Omental fat pad (tissue), 4 donors: ENCODE results near the gene TPCN2. TPM values are rescaled to one million over a fixed set of nuclear protein-coding genes. Genes with fewer than 3 reads are reported as not detected.

Experiments used
- ATAC-seq: fragments of 150-250 bp; one replicate; pipeline ENCODE4 v1.9.1; 2016; ENCODE audit warnings: mild to moderate bottlenecking, moderate library complexity; ENCODE audit not compliant: low FRiP score
- DNase-seq: peaks from one replicate; pipeline ENCODE4 v3.0.0-alpha.2; 2019; ENCODE audit warnings: low spot score
- total RNA-seq, 4 donors: library from RNA; depleted of rRNA; stranded (reverse); fragments of >200 nt; gene quantifications; one replicate each; pipeline ENCODE4 v1.1.0, GENCODE V29; 2016
- TF ChIP-seq, protein P1 (sequence below), 3 donors: fragments of 450-650 bp; IDR thresholded peaks; one replicate each; pipeline ENCODE4 v1.5.1; 2016 to 2017; ENCODE audit warnings: antibody characterized with exemption in 3 of 3, mild to moderate bottlenecking in 3 of 3, moderate library complexity in 2 of 3

Gene TPCN2
- total RNA-seq, 4 donors from 2014 or later, result 11.8 to 23.3 (median 15.4) TPM

DNA sequence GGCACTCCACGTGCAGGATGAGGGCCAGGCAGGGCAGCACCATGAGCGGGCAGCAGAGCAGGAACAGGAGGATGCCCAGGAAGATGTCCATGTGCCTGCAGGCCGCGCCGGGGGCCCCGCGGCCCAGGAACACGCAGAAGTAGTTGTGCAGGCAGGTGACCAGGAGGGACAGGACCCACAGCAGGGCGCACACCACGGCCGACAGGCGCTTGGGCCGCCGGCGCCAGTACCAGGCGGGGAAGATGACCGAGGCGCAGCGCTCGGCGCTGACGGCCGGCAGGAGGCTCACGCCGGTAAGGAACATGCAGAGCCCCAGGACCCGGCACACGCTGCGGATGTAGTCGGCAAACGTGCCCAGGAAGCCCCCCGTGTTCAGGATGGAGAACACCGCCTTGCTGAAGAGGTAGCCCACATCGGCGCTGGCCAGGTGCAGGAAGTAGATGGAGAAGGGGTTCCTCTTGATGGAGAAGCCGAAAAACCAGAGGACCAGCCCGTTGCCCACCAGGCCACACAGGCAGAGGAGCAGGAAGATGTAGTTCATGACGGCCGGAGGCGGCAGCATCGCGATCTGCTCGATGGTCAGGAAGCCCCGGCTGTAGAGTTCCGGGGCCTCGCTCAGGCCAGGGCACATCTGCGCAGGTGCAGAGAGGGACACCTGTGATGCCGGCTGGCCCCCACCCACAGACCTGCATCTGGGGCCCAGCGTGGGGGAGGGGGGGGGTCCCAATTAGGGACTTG is 42.9 kb upstream of the TPCN2 start:
- ATAC-seq (no peak), DNase-seq (no peak)
- TF ChIP-seq, protein P1, sequence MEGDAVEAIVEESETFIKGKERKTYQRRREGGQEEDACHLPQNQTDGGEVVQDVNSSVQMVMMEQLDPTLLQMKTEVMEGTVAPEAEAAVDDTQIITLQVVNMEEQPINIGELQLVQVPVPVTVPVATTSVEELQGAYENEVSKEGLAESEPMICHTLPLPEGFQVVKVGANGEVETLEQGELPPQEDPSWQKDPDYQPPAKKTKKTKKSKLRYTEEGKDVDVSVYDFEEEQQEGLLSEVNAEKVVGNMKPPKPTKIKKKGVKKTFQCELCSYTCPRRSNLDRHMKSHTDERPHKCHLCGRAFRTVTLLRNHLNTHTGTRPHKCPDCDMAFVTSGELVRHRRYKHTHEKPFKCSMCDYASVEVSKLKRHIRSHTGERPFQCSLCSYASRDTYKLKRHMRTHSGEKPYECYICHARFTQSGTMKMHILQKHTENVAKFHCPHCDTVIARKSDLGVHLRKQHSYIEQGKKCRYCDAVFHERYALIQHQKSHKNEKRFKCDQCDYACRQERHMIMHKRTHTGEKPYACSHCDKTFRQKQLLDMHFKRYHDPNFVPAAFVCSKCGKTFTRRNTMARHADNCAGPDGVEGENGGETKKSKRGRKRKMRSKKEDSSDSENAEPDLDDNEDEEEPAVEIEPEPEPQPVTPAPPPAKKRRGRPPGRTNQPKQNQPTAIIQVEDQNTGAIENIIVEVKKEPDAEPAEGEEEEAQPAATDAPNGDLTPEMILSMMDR (IDR thresholded peaks at IDR 0.05), result no peak

DNA sequence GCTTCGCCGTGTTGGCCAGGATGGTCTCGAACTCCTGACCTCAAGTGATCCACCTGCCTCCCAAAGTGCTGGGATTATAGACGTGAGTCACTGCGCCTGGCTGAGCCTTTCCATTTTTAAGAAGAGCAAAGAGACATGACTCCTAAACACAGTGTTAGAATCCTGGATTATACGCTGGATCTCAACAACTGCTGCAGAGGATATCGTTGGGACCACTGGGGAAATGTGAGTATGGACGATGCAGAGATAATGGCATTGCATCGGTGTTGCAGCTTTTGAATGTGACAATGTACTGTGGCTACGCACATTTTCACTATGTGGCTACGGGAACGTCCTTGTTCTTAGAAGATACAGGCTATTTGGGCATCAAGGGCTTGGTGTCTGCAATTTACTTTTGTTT is 41.9 kb upstream of the TPCN2 start:
- DNase-seq (no peak), ATAC-seq (no peak)
- TF ChIP-seq, protein P1 (IDR thresholded peaks at IDR 0.05), result no peak

DNA sequence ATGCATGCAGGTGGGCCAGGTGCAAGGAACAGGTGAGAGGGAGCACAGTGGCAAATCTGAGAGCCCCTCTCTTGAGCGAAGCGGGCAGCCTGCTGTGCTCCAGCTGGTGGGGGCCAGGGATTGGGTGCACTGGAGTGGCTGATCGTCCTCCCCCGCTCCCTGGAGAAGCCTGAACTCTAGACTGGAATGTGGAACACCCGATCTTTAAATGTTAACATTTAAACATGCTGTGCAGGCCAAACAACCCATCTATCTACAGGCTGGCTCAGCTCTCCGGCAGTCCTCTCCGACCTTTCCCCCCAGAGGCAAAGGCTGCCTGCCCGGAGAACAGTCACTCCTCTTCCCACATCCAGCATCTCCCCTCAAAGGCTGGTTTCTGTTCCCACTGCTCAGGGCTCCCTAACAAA is 40.8 kb upstream of the TPCN2 start:
- ATAC-seq, result peak; percentile 4
- TF ChIP-seq, protein P1 (IDR thresholded peaks at IDR 0.05), result no peak

DNA sequence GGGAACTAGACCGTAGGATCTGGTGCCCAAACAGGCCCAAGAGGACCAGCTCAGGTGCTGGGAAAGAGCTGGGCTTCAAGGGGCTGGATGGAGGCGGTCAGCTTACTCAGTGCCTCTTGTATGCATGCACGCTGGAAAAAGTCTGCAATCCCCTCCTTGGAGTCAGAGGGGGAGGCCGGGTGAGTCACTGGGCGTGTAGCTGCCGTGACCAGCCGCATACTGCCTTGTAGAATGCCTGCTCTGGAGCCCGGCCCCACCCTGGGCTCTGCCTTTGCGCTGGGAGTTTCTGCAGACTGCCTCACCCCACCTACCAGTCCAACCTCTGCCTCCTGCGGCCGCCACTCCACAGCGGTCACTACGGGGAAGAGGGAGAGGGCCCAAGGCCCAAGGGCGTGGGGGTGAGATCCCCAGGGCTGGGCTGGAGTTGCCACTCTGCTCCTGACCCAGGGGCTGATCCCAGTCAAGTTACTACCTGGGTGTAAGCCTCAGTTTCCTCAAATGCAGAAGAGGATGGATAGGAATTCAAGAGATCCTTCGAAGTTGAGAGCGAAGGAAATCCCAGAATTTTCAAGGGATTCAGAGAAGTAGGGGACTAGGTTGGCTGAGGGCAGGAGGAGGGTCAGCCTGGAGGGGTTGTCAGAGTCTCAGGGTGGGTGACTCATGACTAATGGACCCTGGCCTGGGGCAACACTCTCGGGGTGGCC is 39.8 kb upstream of the TPCN2 start:
- TF ChIP-seq, protein P1 (IDR thresholded peaks at IDR 0.05), result no peak
- DNase-seq, result peak; percentile 75
- peak; percentile 80 for ATAC-seq

More for the DNA sequence above, 40.8 kb upstream of the TPCN2 start:
- no peak for DNase-seq

DNA sequence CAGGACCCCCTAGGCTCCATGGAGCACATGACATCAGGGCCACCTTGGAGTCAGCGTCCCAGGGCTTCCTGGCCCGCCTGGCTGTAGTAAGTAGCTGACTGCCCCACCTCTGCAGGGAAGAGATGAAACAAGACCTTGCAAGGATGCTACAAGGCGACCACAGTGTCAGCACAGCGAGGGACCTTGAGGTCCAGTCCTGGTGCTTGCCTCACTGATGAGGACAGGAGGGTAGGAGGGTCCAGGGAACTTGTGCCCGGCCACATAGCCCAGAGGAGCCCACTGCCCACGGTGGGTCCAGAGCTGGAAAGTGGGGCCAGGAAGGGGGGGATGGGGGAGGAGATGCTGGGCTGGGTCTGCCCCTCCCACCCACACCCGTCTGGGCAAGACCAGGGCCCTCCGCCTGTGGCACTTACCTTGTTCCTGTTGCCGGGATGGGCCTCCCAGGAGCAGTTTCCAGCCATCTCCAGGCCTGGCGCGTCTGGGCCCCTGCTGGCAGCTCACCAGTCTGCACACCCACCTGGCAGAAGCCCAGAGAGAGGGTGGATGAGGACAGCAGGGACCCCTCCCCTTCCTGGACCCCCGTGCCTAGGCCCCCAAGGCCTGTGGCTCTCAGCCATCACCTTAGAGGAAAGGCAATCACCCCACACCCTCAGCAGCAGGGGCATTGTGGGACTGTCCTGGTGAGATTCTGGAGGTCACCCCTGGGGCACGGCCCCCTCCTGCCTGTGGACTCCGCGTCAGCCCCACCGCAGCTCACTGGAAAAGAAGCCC is 39.1 kb upstream of the TPCN2 start:
- DNase-seq, result peak; percentile 21
- no peak for ATAC-seq
- TF ChIP-seq, protein P1 (IDR thresholded peaks at IDR 0.05), result no peak

DNA sequence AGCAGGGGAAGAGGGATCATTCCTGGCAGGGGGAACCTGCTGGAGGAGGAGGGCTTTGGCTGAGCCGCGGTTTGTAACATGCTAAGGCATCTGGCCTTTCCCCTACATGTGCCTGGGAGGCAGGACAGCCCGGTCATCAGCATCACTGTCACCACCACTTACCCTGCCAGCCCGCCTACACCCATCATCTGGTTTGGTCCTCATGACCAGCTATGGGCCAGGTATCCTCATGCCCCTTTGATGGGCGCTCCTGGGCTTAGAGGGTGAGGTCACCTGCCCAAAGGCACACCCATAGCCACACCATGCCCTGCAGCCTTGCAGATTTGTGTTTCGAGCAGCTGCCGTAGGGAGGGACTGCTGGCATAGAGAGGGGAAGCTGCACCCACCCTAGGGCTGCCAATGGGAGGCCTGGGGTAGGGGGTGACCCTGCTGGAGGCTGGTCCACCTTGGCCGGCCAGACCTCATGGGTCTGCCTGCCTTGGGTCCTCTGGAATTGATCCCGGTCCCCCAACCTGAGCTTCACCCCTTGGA is 38.3 kb upstream of the TPCN2 start:
- ATAC-seq, result no peak
- DNase-seq, result peak; percentile 23
- TF ChIP-seq, protein P1 (IDR thresholded peaks at IDR 0.05), result no peak
